Psoas muscle (tissue), 8 donors: ENCODE data around the gene TAS2R1. TPM values are rescaled to one million over a fixed set of nuclear protein-coding genes. Genes with fewer than 3 reads are reported as not detected.

Experiments
- ATAC-seq, 4 donors: fragments of 200-7000 bp; cut with Tn5 transposase; one replicate each; pipeline ENCODE4 v1.9.1; 2020; ENCODE audit warnings: moderate library complexity in 3 of 4, mild to moderate bottlenecking in 2 of 4
- DNase-seq, 2 donors: peaks; one replicate each; pipeline ENCODE4 v3.0.0-alpha.2; 2020
- H3K27ac ChIP-seq: fragments of 200-600 bp; one replicate; pipeline ENCODE4 v1.8.0; 2022
- H3K27me3 ChIP-seq, 3 donors: fragments of 200-600 bp in 1 of 3; one replicate each; pipeline versions ENCODE4 v1.6.1 to v1.8.0; 2013 to 2022; ENCODE audit warnings: low read length in 2 of 3, mild to moderate bottlenecking in 2 of 3, moderate library complexity in 1 of 3; ENCODE audit not compliant: insufficient read depth in 3 of 3
- H3K36me3 ChIP-seq, 2 donors: fragments of 200-600 bp in 1 of 2; one replicate each; pipeline versions ENCODE4 v1.6.1 to v1.8.0; 2013 to 2022; ENCODE audit warnings: low read depth in 1 of 2, mild to moderate bottlenecking in 1 of 2, moderate library complexity in 1 of 2; ENCODE audit not compliant: insufficient read depth in 1 of 2
- H3K4me1 ChIP-seq: fragments of 200-600 bp; one replicate; pipeline ENCODE4 v1.8.0; 2022
- H3K4me3 ChIP-seq: fragments of 200-600 bp; one replicate; pipeline ENCODE4 v1.8.0; 2022; ENCODE audit warnings: mild to moderate bottlenecking
- H3K9me3 ChIP-seq: fragments of 200-600 bp; one replicate; pipeline ENCODE4 v1.8.0; 2022
- CTCF ChIP-seq: fragments of 200-600 bp; IDR thresholded peaks from one replicate; pipeline ENCODE4 v1.8.0; 2022; ENCODE audit warnings: antibody characterized with exemption
- WGBS, 3 donors: extraction: QIAGEN DNeasy Blood & Tissue Kit; methylation state at CpG; one replicate each; pipeline versions ENCODE4 v1.1.6 to v1.1.7; 2013; 5-methylcytosine and 5-hydroxymethylcytosine counted together
- intact Hi-C, 2 donors: fragments of 100-400 bp; cut with DNase I; formaldehyde crosslinking; loops; one replicate each; pipeline versions ENCODE4 v1.11.0 to v1.14.2; 2022
- polyA plus RNA-seq, 3 donors: library from polyadenylated mRNA; stranded (reverse); fragments of 200-250 nt; gene quantifications; one replicate each; pipeline ENCODE4 v1.2.3, GENCODE V29; 2013
- total RNA-seq, 4 donors: library from RNA; stranded (reverse); fragmentation: NEBNext Ultra II Directional in 2 of 4; extraction: Animal tissue kit (Norgen Biotek cat#: 25700) in 2 of 4; gene quantifications; one replicate each; pipeline versions ENCODE4 v1.2.1 to v1.2.4, GENCODE V29; 2021 to 2023
- donor health status: healthy with polysubstance abuse.
- donor health status: DM: no; HTN: no; CAD: no; lungs with moderate emphysema.
- donor health status: Bipolar disorder and iron deficiency.
- donor health status: healthy.
- donor health status: DM: yes; HTN: yes; CAD: no.
- donor health status: DM: no; HTN: no; CAD: no.
- donor health status: DM: no; HTN: no; CAD: no.
- donor health status: DM: yes; HTN: yes; CAD: no.

The TAS2R1 gene
- total and polyA plus RNA-seq, 7 donors: not detected

GRCh38 chr5:9588254-9588653, 41.9 kb downstream of the TAS2R1 start:
- no peak overlapping the region for H3K4me3 ChIP-seq
- H3K4me1 ChIP-seq: no peaks in the 10 kb centered on the region
- WGBS, 3 donors: 69 to 83% (median 71%) methylated on average over 6 of the region's 6 CpGs
- intact Hi-C loops: no loop called here
- no peaks in the 10 kb centered on the region for H3K27me3 ChIP-seq
- ATAC-seq: no peak
- DNase-seq: no peak
- H3K36me3 ChIP-seq: no peaks in the 10 kb centered on the region
- no peaks in the 10 kb centered on the region for H3K9me3 ChIP-seq
- no peak overlapping the region for H3K27ac ChIP-seq
- no peak for TF ChIP-seq CTCF

- no peaks in the 10 kb centered on the region for H3K27me3 ChIP-seq
- intact Hi-C loops: no loop called here
- H3K36me3 ChIP-seq: no peaks in the 10 kb centered on the region
- H3K4me3 ChIP-seq: no peak overlapping the region
- no peak for TF ChIP-seq CTCF
- ATAC-seq (no peak), DNase-seq (no peak)
- H3K9me3 ChIP-seq: no peaks in the 10 kb centered on the region
- no peak overlapping the region for H3K27ac ChIP-seq
- no peaks in the 10 kb centered on the region for H3K4me1 ChIP-seq
Observed at GRCh38 chr5:9587135-9587534, 43.0 kb downstream of the TAS2R1 start.

GRCh38 chr5:9582406-9582805, 47.7 kb downstream of the TAS2R1 start:
- DNase-seq (no peak), ATAC-seq (no peak)
- no peak overlapping the region for H3K4me3 ChIP-seq
- H3K4me1 ChIP-seq: no peaks in the 10 kb centered on the region
- no peak for TF ChIP-seq CTCF
- H3K36me3 ChIP-seq: no peaks in the 10 kb centered on the region
- H3K9me3 ChIP-seq: no peaks in the 10 kb centered on the region
- no peaks in the 10 kb centered on the region for H3K27me3 ChIP-seq
- intact Hi-C loops: no loop called here
- no peak overlapping the region for H3K27ac ChIP-seq
- 71 to 82% (median 82%) methylated on average over 2 of the region's 2 CpGs for WGBS, 3 donors

Other genes with a start within 250 kb of the TAS2R1 start
- gene SEMA5A, start 84.3 kb downstream of the TAS2R1 start, total RNA-seq: 1 to 10 TPM in 3 of 4 donors, under 1 TPM in 1; 0.66 to 3.9 (median 1.3) TPM
- gene SEMA5A, start 84.3 kb downstream of the TAS2R1 start, polyA plus RNA-seq: under 1 TPM; 0.24 to 0.47 (median 0.34) TPM